Osteoblast (primary cell): Measurements from ENCODE around the gene GALT. TPM values are rescaled to one million over a fixed set of nuclear protein-coding genes. Genes with fewer than 3 reads are reported as not detected.

Source experiments
- DNase-seq: peaks from one replicate; pipeline ENCODE4 v3.0.0; 2011; ENCODE audit warnings: low spot score, mixed read lengths; ENCODE audit not compliant: insufficient read length; ENCODE audit errors: missing footprints
- H2AFZ ChIP-seq: 2 replicates; pipeline ENCODE4 v1.6.0; 2011; ENCODE audit warnings: mild to moderate bottlenecking, low read length
- H3K27ac ChIP-seq: 2 replicates; pipeline ENCODE4 v1.5.1; 2011; ENCODE audit warnings: mild to moderate bottlenecking, low read depth, low read length, moderate library complexity
- H3K27me3 ChIP-seq: 2 replicates; pipeline ENCODE4 v1.6.0; 2012; ENCODE audit warnings: mild to moderate bottlenecking, control low read depth, inconsistent platforms, low read length, moderate library complexity; ENCODE audit not compliant: insufficient read depth
- H3K36me3 ChIP-seq: 2 replicates; pipeline ENCODE4 v1.5.1; 2011; ENCODE audit warnings: mild to moderate bottlenecking, low read length, control low read depth, moderate library complexity; ENCODE audit not compliant: insufficient read depth
- H3K4me1 ChIP-seq: 2 replicates; pipeline ENCODE4 v1.5.1; 2011; ENCODE audit warnings: mild to moderate bottlenecking, low read length, control low read depth, moderate library complexity; ENCODE audit not compliant: insufficient read depth
- H3K4me2 ChIP-seq: 2 replicates; pipeline ENCODE4 v1.6.0; 2011; ENCODE audit warnings: mild to moderate bottlenecking, low read length; ENCODE audit not compliant: insufficient read depth
- H3K4me3 ChIP-seq: fragments of 200-600 bp; sonication (generic); 3 replicates; pipeline ENCODE4 v1.5.1; 2012; ENCODE audit warnings: mild to moderate bottlenecking, low read length, inconsistent platforms; ENCODE audit not compliant: insufficient read depth
- H3K79me2 ChIP-seq: 2 replicates; pipeline ENCODE4 v1.6.0; 2012; ENCODE audit warnings: mild to moderate bottlenecking, low read length, control low read depth, inconsistent platforms; ENCODE audit not compliant: insufficient read depth
- H3K9me3 ChIP-seq: 2 replicates; pipeline ENCODE4 v1.5.1; 2011; ENCODE audit warnings: low read depth, low read length, control low read depth
- H4K20me1 ChIP-seq: 2 replicates; pipeline ENCODE4 v1.6.0; 2012; ENCODE audit warnings: mild to moderate bottlenecking, low read length, control low read depth; ENCODE audit not compliant: insufficient read depth
- CTCF ChIP-seq: IDR thresholded peaks from 2 replicates; pipeline ENCODE4 v1.5.1; 2011; ENCODE audit warnings: mild to moderate bottlenecking, low read depth, low read length, moderate library complexity; ENCODE audit errors: extremely low read depth
- total RNA-seq: library from RNA; depleted of rRNA; stranded (reverse); fragments of >200 nt; gene quantifications from 2 replicates; pipeline ENCODE4 v1.2.3, GENCODE V29; 2012

GALT gene
- total RNA-seq, 1 donor, result 32.6 TPM

- peak overlapping the region; percentile 98 for H3K4me2 ChIP-seq
- H3K79me2 ChIP-seq, result peaks cover 19% of the 10 kb centered on the region
- peak overlapping the region; percentile 69 for H3K4me3 ChIP-seq
- H3K4me1 ChIP-seq, result peaks cover 51% of the 10 kb centered on the region
- H3K9me3 ChIP-seq, result no peaks in the 10 kb centered on the region
- peaks cover 12% of the 10 kb centered on the region for H4K20me1 ChIP-seq
- no peak for TF ChIP-seq CTCF
- no peak for DNase-seq
- peak overlapping the region; percentile 77 for H2AFZ ChIP-seq
- H3K36me3 ChIP-seq, result peaks cover 21% of the 10 kb centered on the region
- no peaks in the 10 kb centered on the region for H3K27me3 ChIP-seq
- H3K27ac ChIP-seq, result peak overlapping the region; percentile 64
Measured at GRCh38 chr9:34651321-34651720, 4.8 kb downstream of the GALT start.

- Histone ChIP-seq H3K9me3 (no peaks in the 10 kb centered on the region), H3K27ac (peak within 1 kb of the TSS; percentile 64), H2AFZ (peak within 1 kb of the TSS; percentile 77), H3K4me3 (peak within 1 kb of the TSS; percentile 69), H3K4me2 (peak within 1 kb of the TSS; percentile 98), H3K36me3 (peaks cover 21% of the 10 kb centered on the region), H4K20me1 (peaks cover 12% of the 10 kb centered on the region), H3K4me1 (peaks cover 49% of the 10 kb centered on the region), H3K27me3 (no peaks in the 10 kb centered on the region), H3K79me2 (peaks cover 17% of the 10 kb centered on the region)
- no peak for TF ChIP-seq CTCF
- DNase-seq, result peak; percentile 96
Measured at GRCh38 chr9:34651876-34652601, 5.6 kb downstream of the GALT start, which contains the start of gene IL11RA. Gene IL11RA, plus strand, starts transcription at chr9:34652185. Its CDS starts 3,033 bp downstream, at chr9:34655218.

- peaks cover 8% of the 10 kb centered on the region for H4K20me1 ChIP-seq
- H3K36me3 ChIP-seq, result peaks cover 21% of the 10 kb centered on the region
- H3K9me3 ChIP-seq, result no peaks in the 10 kb centered on the region
- peaks cover 12% of the 10 kb centered on the region for H3K79me2 ChIP-seq
- peak overlapping the region; percentile 69 for H3K4me3 ChIP-seq
- no peaks in the 10 kb centered on the region for H3K27me3 ChIP-seq
- peak overlapping the region; percentile 64 for H3K27ac ChIP-seq
- H3K4me1 ChIP-seq, result peaks cover 44% of the 10 kb centered on the region
- no peak for TF ChIP-seq CTCF
- H3K4me2 ChIP-seq, result peak overlapping the region; percentile 98
- peak overlapping the region; percentile 57 for H2AFZ ChIP-seq
- DNase-seq, result no peak
Measured at GRCh38 chr9:34652602-34653000, 6.1 kb downstream of the GALT start.
